ENCODE measurements around the gene CACNA1D.
"Not testable (repeated sequence)": the region's sequence is repeated elsewhere in the genome, so short reads cannot be mapped to it uniquely, and the experiment has no call there.

Gene CACNA1D

GRCh38 chr3:53493963-53494791, at the start of gene CACNA1D:
TSS of gene CACNA1D (plus strand) at chr3:53494611. CDS start at chr3:53495167, 556 bp downstream.
- Mint-ChIP-seq H3K36me3 (ENCODE audit: insufficient read depth) (peaks cover 2% of the 10 kb centered on the region), H3K27ac (ENCODE audit: low read depth) (no peak within 1 kb of the TSS), H3K4me3 (peak within 1 kb of the TSS; percentile 39), H3K9me3 (no peaks in the 10 kb centered on the region), H3K27me3 (peaks cover 84% of the 10 kb centered on the region), H3K4me1 (peaks cover 7% of the 10 kb centered on the region)
- ATAC-seq (replicated peaks; ENCODE audit: extremely low read depth, poor library complexity, severe bottlenecking) (no peak), DNase-seq (ENCODE audit: low spot score in 2 of 2) (no peak)

- no peak for DNase-seq (ENCODE audit: low spot score in 2 of 2)
- Mint-ChIP-seq H3K4me1 (no peaks in the 10 kb centered on the region), H3K27ac (ENCODE audit: low read depth) (no peak overlapping the region), H3K36me3 (ENCODE audit: insufficient read depth) (peaks cover 3% of the 10 kb centered on the region), H3K4me3 (no peak overlapping the region), H3K9me3 (no peaks in the 10 kb centered on the region), H3K27me3 (peaks cover 1% of the 10 kb centered on the region)
- ATAC-seq (replicated peaks; ENCODE audit: extremely low read depth, poor library complexity, severe bottlenecking), result no peak
Measured at GRCh38 chr3:53457068-53457467, 37.3 kb upstream of the CACNA1D start.

GRCh38 chr3:53460326-53460725, 34.1 kb upstream of the CACNA1D start:
- DNase-seq (ENCODE audit: low spot score in 2 of 2) (no peak), ATAC-seq (replicated peaks; ENCODE audit: extremely low read depth, poor library complexity, severe bottlenecking) (no peak)
- Mint-ChIP-seq H3K27ac (ENCODE audit: low read depth) (no peak overlapping the region), H3K4me1 (no peaks in the 10 kb centered on the region), H3K4me3 (no peak overlapping the region), H3K36me3 (ENCODE audit: insufficient read depth) (no peaks in the 10 kb centered on the region), H3K9me3 (no peaks in the 10 kb centered on the region), H3K27me3 (peaks cover 32% of the 10 kb centered on the region)

GRCh38 chr3:53464424-53464823, 30.0 kb upstream of the CACNA1D start:
- H3K4me3 Mint-ChIP-seq, result no peak overlapping the region
- no peaks in the 10 kb centered on the region for H3K4me1 Mint-ChIP-seq
- no peak overlapping the region for H3K27ac Mint-ChIP-seq (ENCODE audit: low read depth)
- ATAC-seq (replicated peaks; ENCODE audit: extremely low read depth, poor library complexity, severe bottlenecking) (no peak), DNase-seq (ENCODE audit: low spot score in 2 of 2) (no peak)
- H3K9me3 Mint-ChIP-seq, result no peaks in the 10 kb centered on the region
- H3K27me3 Mint-ChIP-seq, result peaks cover 43% of the 10 kb centered on the region
- H3K36me3 Mint-ChIP-seq (ENCODE audit: insufficient read depth), result no peaks in the 10 kb centered on the region

GRCh38 chr3:53469758-53470157, 24.7 kb upstream of the CACNA1D start:
- ATAC-seq (replicated peaks; ENCODE audit: extremely low read depth, poor library complexity, severe bottlenecking); H3K4me3 Mint-ChIP-seq; H3K36me3 Mint-ChIP-seq (ENCODE audit: insufficient read depth); H3K9me3 Mint-ChIP-seq; H3K27ac Mint-ChIP-seq (ENCODE audit: low read depth); H3K4me1 Mint-ChIP-seq; DNase-seq (ENCODE audit: low spot score in 2 of 2): not testable (repeated sequence)
- H3K27me3 Mint-ChIP-seq, result peaks cover 68% of the 10 kb centered on the region

GRCh38 chr3:53473422-53473821, 21.0 kb upstream of the CACNA1D start:
- H3K4me3 Mint-ChIP-seq, result no peak overlapping the region

GRCh38 chr3:53476372-53476771, 18.0 kb upstream of the CACNA1D start:
- H3K27me3 Mint-ChIP-seq, result peaks cover 90% of the 10 kb centered on the region
- H3K36me3 Mint-ChIP-seq (ENCODE audit: insufficient read depth); ATAC-seq (replicated peaks; ENCODE audit: extremely low read depth, poor library complexity, severe bottlenecking); DNase-seq (ENCODE audit: low spot score in 2 of 2); H3K4me3 Mint-ChIP-seq; H3K27ac Mint-ChIP-seq (ENCODE audit: low read depth); H3K4me1 Mint-ChIP-seq; H3K9me3 Mint-ChIP-seq: not testable (repeated sequence)

More at GRCh38 chr3:53473422-53473821, 21.0 kb upstream of the CACNA1D start:
- Mint-ChIP-seq H3K9me3 (peaks cover 5% of the 10 kb centered on the region), H3K27ac (ENCODE audit: low read depth) (no peak overlapping the region), H3K36me3 (ENCODE audit: insufficient read depth) (no peaks in the 10 kb centered on the region), H3K4me1 (no peaks in the 10 kb centered on the region), H3K27me3 (peaks cover 89% of the 10 kb centered on the region)
- no peak for ATAC-seq (replicated peaks; ENCODE audit: extremely low read depth, poor library complexity, severe bottlenecking)
- no peak for DNase-seq (ENCODE audit: low spot score in 2 of 2)

- H3K4me3 Mint-ChIP-seq; ATAC-seq (replicated peaks; ENCODE audit: extremely low read depth, poor library complexity, severe bottlenecking); H3K27ac Mint-ChIP-seq (ENCODE audit: low read depth): not testable (repeated sequence)
Measured at GRCh38 chr3:53477689-53478088, 16.7 kb upstream of the CACNA1D start.

GRCh38 chr3:53478166-53478830, 16.1 kb upstream of the CACNA1D start:
- H3K9me3 Mint-ChIP-seq, result no peaks in the 10 kb centered on the region
- DNase-seq (ENCODE audit: low spot score in 2 of 2), result no peak
- no peak overlapping the region for H3K27ac Mint-ChIP-seq (ENCODE audit: low read depth)
- no peak overlapping the region for H3K4me3 Mint-ChIP-seq
- no peaks in the 10 kb centered on the region for H3K36me3 Mint-ChIP-seq (ENCODE audit: insufficient read depth)
- peaks cover 84% of the 10 kb centered on the region for H3K27me3 Mint-ChIP-seq
- H3K4me1 Mint-ChIP-seq, result no peaks in the 10 kb centered on the region
- ATAC-seq (replicated peaks; ENCODE audit: extremely low read depth, poor library complexity, severe bottlenecking), result no peak

More at GRCh38 chr3:53477689-53478088, 16.7 kb upstream of the CACNA1D start:
- not testable (repeated sequence) for DNase-seq (ENCODE audit: low spot score in 2 of 2); H3K36me3 Mint-ChIP-seq (ENCODE audit: insufficient read depth); H3K4me1 Mint-ChIP-seq; H3K9me3 Mint-ChIP-seq
- peaks cover 89% of the 10 kb centered on the region for H3K27me3 Mint-ChIP-seq

GRCh38 chr3:53478921-53479664, 15.3 kb upstream of the CACNA1D start:
- H3K27ac Mint-ChIP-seq (ENCODE audit: low read depth), result no peak overlapping the region
- H3K9me3 Mint-ChIP-seq, result no peaks in the 10 kb centered on the region
- H3K36me3 Mint-ChIP-seq (ENCODE audit: insufficient read depth), result no peaks in the 10 kb centered on the region
- DNase-seq (ENCODE audit: low spot score in 2 of 2) (no peak), ATAC-seq (replicated peaks; ENCODE audit: extremely low read depth, poor library complexity, severe bottlenecking) (no peak)
- no peak overlapping the region for H3K4me3 Mint-ChIP-seq
- H3K4me1 Mint-ChIP-seq, result no peaks in the 10 kb centered on the region
- H3K27me3 Mint-ChIP-seq, result peaks cover 77% of the 10 kb centered on the region

- Mint-ChIP-seq H3K27me3 (peaks cover 62% of the 10 kb centered on the region), H3K9me3 (no peaks in the 10 kb centered on the region), H3K4me1 (no peaks in the 10 kb centered on the region), H3K27ac (ENCODE audit: low read depth) (no peak overlapping the region), H3K4me3 (no peak overlapping the region), H3K36me3 (ENCODE audit: insufficient read depth) (no peaks in the 10 kb centered on the region)
- no peak for DNase-seq (ENCODE audit: low spot score in 2 of 2)
- no peak for ATAC-seq (replicated peaks; ENCODE audit: extremely low read depth, poor library complexity, severe bottlenecking)
Measured at GRCh38 chr3:53482227-53482626, 12.2 kb upstream of the CACNA1D start.

GRCh38 chr3:53483821-53484220, 10.6 kb upstream of the CACNA1D start:
- Mint-ChIP-seq H3K27ac (ENCODE audit: low read depth) (no peak overlapping the region), H3K36me3 (ENCODE audit: insufficient read depth) (no peaks in the 10 kb centered on the region), H3K27me3 (peaks cover 46% of the 10 kb centered on the region), H3K4me3 (no peak overlapping the region), H3K9me3 (no peaks in the 10 kb centered on the region), H3K4me1 (no peaks in the 10 kb centered on the region)
- no peak for ATAC-seq (replicated peaks; ENCODE audit: extremely low read depth, poor library complexity, severe bottlenecking)
- DNase-seq (ENCODE audit: low spot score in 2 of 2), result no peak
